Measurements from ENCODE around the gene DDI2. TPM values are rescaled to one million over a fixed set of nuclear protein-coding genes. Genes with fewer than 3 reads are reported as not detected.
"Not testable (repeated sequence)": the region's sequence is repeated elsewhere in the genome, so short reads cannot be mapped to it uniquely, and the experiment has no call there.

Gene DDI2
- total RNA-seq, 1 donor from 2014 or later: 14.2 TPM

DNA sequence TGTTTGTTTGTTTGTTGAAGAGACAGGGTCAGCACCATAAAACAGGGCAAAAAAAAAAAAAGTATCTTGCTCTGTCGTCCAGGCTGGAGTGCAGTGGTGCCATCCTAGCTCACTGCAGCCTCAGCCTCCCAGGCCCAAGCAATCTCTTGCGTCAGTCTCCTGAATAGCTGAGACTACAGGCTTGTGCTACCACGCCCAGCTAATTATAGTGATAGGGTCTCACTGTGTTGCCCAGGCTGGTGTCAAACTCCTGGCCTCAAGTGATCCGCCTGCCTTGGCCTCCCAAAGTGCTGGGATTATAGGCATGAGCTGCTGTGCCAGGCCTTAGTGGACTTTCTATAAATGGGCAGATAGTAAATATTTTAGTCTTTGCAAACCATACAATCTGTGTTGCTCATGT, 19.2 kb downstream of the DDI2 start:
- no peak for DNase-seq (ENCODE audit: low read depth, low spot score)

DNA sequence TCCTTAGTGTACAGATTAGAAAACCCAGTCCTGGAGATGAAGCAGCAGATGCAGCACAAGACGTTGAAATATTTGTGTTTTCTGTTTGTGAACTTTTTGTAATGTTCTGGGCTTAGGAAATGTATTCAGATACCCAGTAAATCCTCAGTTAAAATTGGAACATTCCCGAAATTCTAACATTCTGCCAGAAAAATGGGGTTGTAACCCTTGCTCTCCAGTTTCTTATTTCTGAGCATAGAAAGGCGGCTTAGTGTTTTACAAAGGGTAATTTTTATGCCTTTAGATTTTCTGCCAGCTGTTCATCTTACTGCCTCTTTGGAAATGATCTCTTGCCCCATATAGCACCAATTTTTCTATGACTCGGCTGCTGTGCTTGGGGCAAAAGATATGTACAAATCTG, 20.6 kb downstream of the DDI2 start:
- no peak for DNase-seq (ENCODE audit: low read depth, low spot score)

GRCh38 chr1:15639262-15639661, 22.0 kb downstream of the DDI2 start:
- DNase-seq (ENCODE audit: low read depth, low spot score): no peak

DNA sequence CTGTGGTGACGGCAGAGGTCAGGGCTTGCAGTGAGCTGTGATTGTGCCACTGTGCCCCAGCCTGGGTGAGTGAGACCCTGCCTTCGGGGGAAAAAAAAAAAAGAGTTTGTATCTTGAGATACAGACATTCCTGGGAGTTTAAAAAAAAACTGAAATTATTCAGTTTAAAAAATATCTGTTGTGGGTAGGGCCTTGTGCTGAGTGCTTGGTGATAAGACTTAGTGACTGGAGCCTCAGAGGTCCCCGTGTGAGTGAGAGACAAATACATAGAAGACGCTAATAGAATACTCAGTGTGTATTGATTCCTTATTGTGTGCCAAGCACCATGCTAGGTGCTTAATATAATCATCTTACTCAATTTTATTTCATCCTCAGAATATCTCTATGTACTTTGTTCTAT, 22.7 kb downstream of the DDI2 start:
- DNase-seq (ENCODE audit: low read depth, low spot score): no peak

- DNase-seq (ENCODE audit: low read depth, low spot score): no peak
Observed at GRCh38 chr1:15640667-15641066, 23.4 kb downstream of the DDI2 start.

DNA sequence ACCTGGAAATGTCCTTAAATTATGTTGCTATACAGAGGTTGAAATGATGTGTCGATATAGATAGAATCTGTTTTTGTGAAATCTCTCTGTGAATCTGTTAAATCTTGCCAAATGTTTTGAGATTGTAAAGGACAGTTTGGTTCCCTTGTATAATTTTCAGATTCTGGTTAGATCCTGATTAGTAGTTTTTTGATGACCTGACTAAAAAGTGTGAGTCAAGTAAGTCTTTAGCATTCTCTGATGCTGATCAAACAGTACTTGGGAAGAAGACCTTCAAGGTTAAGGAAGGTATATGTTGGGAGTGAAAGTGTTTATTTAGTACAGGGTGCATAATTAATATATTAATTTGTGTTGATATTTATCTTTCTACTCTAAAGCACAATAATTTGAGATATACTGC, 32.7 kb downstream of the DDI2 start:
- DNase-seq (ENCODE audit: low read depth, low spot score): no peak

GRCh38 chr1:15650433-15650832, 33.2 kb downstream of the DDI2 start:
- DNase-seq (ENCODE audit: low read depth, low spot score): no peak

DNA sequence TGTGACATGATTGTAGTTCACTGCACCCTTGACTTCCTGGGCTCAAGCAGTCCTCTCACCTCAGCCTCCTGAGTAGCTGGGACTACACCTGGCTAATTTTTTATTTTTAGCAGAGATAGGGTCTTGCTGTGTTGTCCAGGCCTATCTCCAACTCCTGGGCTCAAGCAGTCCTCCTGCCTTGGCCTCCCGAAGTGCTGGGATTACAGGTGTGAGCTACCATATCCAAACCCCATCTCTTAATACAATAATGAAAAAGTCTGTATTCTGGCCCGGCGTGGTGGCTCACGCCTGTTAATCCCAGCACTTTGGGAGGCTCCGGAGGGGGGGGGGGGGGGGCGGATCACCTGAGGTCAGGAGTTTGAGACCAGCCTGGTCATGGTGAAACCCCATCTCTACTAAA, 34.9 kb downstream of the DDI2 start:
- not testable (repeated sequence) for DNase-seq (ENCODE audit: low read depth, low spot score)

DNA sequence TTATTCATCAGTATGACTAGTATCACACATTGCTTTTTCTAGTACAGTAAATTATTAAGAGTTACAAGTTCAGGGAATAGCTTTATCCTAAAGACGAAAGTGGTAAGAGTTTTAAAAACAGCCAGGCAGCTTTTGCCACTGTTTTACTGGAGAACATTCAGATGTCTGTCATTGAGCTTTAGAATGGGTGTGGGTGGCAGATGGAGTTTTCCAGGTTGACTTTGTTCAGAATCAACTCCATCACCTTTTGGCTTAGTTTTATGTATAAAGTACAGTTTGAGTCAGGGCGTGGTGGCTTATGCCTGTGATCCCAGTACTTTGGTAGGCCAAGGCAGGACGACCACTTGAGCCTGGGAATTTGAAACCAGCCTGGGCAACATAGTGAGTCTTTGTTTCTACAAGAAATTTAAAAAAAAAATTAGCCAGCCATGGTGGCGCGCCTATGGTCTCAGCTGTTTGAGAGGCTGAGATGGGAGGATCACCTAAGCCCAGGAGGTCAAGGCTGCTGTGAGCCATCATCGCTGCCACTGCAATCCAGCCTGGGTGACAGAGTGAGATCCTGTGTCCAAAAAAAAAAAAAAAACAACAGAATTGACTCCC, 36.9 kb downstream of the DDI2 start:
- no peak for DNase-seq (ENCODE audit: low read depth, low spot score)

GRCh38 chr1:15656464-15656863, 39.2 kb downstream of the DDI2 start:
- DNase-seq (ENCODE audit: low read depth, low spot score): no peak

DNA sequence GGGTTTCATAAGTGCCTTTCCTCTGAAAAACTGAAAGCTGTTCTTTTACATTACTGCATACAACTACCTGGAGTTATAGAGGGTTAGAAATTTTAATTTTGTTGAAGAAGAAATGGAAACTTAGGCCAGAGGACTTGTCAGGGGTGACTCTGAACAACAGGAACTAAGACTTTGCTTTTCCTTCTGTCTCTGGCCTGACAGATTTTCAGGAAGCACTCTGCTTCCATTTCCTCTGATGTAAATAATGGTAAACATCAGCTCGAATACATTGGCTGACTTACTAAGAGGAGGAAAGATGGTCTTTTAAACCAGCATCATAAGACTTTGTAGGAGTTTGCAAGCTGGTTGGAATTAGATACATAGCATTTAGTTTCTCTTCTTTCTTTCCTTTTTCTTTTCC, 39.8 kb downstream of the DDI2 start:
- DNase-seq (ENCODE audit: low read depth, low spot score): no peak

- DNase-seq (ENCODE audit: low read depth, low spot score): no peak
Observed at GRCh38 chr1:15660151-15660550, 42.9 kb downstream of the DDI2 start.

DNA sequence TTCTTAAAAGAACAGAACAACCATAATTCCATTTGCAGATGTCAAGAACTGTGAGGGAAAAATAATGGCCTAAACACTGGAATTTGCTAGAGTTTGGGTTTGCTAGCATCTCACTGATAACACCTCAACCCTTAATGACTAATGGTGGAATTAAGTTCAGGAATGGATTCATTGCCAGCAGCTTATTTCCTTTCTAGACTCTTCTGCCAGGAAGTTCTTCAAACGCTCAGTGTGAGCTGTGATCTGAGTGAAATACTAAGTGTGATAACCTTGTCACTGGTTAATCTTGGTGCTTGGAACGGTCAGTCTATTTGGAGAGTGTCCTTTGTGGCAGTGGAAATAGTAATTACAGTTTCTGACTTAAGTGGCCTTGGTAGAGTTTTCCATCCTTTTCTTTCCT, 45.2 kb downstream of the DDI2 start:
- no peak for DNase-seq (ENCODE audit: low read depth, low spot score)

DNA sequence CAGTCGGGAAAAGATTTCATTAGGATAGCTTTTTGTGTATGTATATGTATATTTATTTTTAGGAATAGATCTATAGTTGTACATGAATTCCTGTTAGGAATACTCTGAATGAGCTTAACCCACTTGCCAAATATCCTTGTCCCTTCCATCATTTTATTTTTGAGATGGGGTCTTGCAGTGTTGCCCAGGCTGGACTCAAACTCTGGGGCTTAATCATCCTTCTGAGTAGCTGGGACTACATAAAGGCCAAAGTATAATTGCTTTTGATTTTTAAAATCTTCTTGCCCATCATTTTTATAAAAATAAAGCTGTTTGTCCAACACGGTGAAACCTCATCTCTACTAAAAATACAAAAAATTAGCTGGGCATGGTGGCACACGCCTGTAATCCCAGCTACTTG, 46.7 kb downstream of the DDI2 start:
- DNase-seq (ENCODE audit: low read depth, low spot score): no peak

DNA sequence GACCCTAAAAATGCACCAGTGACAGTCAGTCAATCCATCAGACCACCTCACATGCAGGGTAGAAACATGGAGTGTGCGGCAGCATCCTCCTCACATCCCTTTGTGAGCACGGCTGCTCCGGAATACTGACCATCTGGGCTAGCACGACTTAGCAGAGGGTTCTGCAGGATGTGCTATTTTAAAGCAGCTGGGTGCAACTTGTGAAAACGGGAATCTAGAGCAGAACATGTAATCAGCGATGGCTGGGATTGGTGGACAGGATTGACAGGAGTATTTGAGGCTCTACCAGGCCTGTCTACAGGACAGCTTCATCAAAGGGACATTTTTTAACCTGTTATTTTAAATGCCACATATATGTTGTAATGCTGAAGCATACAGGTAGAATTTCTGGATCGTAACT, 50.1 kb downstream of the DDI2 start:
- no peak for DNase-seq (ENCODE audit: low read depth, low spot score)

DNA sequence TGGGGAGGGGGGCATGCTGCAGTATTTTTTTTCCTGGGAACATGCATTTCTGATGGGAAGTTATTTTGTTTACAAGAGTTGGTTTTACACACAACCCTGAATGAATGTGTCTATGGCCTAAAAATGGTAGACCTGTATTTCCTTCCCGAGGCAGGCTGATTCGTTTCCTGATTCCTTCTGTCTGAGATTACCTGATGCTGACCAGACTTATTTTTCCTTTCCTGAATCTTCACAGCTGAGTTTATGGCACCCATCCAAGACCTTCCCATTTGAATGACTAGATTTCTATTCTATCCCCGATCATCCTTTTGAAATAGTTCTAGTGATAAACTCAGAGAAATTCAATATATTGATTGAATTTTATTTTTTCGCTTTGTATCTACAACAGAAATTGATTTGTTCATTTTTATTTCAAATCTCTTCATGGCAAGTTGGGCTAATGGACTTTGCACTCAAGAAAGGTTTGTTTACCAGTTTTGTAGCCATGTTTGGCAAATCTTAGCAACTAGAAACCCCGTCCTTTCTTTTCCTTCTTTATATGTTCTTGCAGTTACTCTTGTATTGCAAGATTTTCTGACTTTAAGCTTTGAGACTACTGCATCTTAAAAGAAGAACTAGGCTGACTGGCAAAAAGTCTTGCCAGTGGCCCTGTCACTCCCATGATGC, 51.0 kb downstream of the DDI2 start:
- DNase-seq (ENCODE audit: low read depth, low spot score): no peak

- no peak for DNase-seq (ENCODE audit: low read depth, low spot score)
Observed at GRCh38 chr1:15669074-15669473, 51.8 kb downstream of the DDI2 start.

GRCh38 chr1:15669864-15670263, 52.6 kb downstream of the DDI2 start:
- no peak for DNase-seq (ENCODE audit: low read depth, low spot score)

- no peak for DNase-seq (ENCODE audit: low read depth, low spot score)
Observed at GRCh38 chr1:15671430-15671829, 54.2 kb downstream of the DDI2 start.

GRCh38 chr1:15674386-15675159, 57.3 kb downstream of the DDI2 start:
- no peak for DNase-seq (ENCODE audit: low read depth, low spot score)

DNA sequence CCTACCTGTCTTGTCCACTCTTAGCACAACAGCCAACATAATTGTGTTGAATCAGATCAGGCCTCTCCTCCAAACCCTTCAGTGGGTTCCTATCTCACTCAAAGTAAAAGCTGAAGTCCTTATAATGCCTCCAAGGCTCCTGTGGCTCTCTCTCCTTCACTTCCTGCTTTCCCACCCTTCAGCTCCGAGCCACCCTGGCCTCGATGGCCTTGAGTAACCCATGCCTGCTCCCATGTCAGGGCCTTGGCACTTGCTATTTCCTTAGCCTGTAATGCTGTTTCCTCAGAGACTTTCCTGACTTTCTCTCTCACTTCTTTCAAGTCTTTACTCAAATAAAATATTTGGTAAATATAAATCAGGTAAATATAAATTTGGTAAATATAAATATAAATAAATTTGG, 58.8 kb downstream of the DDI2 start:
- DNase-seq (ENCODE audit: low read depth, low spot score): no peak

- no peak for DNase-seq (ENCODE audit: low read depth, low spot score)
Observed at GRCh38 chr1:15676688-15677661, 59.7 kb downstream of the DDI2 start.

Measured in pulmonary artery endothelial cell (primary cell).